Measurements from ENCODE around the gene ZNF444.

DNA sequence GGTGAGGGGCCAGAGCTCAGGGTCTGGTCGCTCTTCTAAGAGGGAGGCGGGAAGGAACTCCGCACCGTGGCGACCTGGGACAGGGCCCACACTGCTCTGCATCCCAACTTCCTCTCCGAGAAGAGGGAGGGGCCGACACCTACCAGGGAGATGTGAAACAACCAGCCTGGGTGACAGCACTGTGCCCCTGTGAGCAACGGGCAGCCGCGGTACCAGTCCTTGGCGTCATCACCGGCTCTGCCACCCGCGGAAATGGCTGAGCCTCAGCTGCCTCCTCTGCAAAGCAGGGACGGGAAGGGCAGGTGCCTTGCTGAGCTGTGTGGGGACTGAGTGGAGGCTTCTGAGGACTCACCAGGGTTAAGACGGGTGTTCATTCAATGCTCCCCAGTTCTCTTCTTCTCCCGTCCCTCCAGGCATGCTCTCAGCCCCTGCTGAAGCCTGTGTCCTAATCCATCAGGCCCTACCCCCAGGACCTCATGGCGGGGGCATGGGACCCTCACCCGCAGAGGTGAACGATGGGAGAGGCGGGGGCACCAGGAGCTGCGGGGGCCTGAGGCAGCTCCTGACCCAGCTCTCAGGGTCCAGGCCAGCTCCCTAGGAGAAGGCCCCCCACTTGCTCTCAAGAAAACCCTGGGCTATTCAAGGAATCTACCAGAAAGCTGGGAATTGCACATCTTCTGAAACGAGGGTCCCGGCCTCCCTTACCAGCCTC, 29.3 kb upstream of the ZNF444 start:
- TF ChIP-seq, protein P1, sequence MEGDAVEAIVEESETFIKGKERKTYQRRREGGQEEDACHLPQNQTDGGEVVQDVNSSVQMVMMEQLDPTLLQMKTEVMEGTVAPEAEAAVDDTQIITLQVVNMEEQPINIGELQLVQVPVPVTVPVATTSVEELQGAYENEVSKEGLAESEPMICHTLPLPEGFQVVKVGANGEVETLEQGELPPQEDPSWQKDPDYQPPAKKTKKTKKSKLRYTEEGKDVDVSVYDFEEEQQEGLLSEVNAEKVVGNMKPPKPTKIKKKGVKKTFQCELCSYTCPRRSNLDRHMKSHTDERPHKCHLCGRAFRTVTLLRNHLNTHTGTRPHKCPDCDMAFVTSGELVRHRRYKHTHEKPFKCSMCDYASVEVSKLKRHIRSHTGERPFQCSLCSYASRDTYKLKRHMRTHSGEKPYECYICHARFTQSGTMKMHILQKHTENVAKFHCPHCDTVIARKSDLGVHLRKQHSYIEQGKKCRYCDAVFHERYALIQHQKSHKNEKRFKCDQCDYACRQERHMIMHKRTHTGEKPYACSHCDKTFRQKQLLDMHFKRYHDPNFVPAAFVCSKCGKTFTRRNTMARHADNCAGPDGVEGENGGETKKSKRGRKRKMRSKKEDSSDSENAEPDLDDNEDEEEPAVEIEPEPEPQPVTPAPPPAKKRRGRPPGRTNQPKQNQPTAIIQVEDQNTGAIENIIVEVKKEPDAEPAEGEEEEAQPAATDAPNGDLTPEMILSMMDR (IDR thresholded peaks at IDR 0.05; ENCODE audit: low read depth, low read length, missing input control) = no peak
- TF ChIP-seq YY1 (IDR thresholded peaks at IDR 0.05) (no peak), EGR1 (IDR thresholded peaks at IDR 0.05; ENCODE audit: low read depth in 2 of 2) (no peak), HNF4A (conservative IDR thresholded peaks at IDR 0.05) (no peak), REST (IDR thresholded peaks at IDR 0.05) (no peak), HNF4G (IDR thresholded peaks at IDR 0.05) (no peak), GABPA (IDR thresholded peaks at IDR 0.05 in 1 of 2, conservative IDR thresholded peaks at IDR 0.05 in 1 of 2) (no peak), JUND (IDR thresholded peaks at IDR 0.05) (no peak), TAF1 (conservative IDR thresholded peaks at IDR 0.05) (no peak), RXRA (IDR thresholded peaks at IDR 0.05) (no peak), SP1 (IDR thresholded peaks at IDR 0.05) (no peak), RAD21 (IDR thresholded peaks at IDR 0.05) (no peak)
- TF ChIP-seq, protein P2, sequence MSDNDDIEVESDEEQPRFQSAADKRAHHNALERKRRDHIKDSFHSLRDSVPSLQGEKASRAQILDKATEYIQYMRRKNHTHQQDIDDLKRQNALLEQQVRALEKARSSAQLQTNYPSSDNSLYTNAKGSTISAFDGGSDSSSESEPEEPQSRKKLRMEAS (IDR thresholded peaks at IDR 0.05) = no peak
- TF ChIP-seq, protein P3, sequence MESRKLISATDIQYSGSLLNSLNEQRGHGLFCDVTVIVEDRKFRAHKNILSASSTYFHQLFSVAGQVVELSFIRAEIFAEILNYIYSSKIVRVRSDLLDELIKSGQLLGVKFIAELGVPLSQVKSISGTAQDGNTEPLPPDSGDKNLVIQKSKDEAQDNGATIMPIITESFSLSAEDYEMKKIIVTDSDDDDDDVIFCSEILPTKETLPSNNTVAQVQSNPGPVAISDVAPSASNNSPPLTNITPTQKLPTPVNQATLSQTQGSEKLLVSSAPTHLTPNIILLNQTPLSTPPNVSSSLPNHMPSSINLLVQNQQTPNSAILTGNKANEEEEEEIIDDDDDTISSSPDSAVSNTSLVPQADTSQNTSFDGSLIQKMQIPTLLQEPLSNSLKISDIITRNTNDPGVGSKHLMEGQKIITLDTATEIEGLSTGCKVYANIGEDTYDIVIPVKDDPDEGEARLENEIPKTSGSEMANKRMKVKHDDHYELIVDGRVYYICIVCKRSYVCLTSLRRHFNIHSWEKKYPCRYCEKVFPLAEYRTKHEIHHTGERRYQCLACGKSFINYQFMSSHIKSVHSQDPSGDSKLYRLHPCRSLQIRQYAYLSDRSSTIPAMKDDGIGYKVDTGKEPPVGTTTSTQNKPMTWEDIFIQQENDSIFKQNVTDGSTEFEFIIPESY (IDR thresholded peaks at IDR 0.05) = no peak
